ENCODE data around the gene RFX8. TPM values are rescaled to one million over a fixed set of nuclear protein-coding genes. Genes with fewer than 3 reads are reported as not detected.

RFX8 gene
- total RNA-seq, 1 experiment from 2014 or later, result not detected

- BruUV-seq (replicated peaks), result no TSS peak
- TF ChIP-seq CTCF (IDR thresholded peaks at IDR 0.05; ENCODE audit: unreplicated experiment), result no peak
- Mint-ChIP-seq H3K4me3 (ENCODE audit: low read depth, unreplicated experiment) (peak overlapping the region; percentile 58), H3K27me3 (ENCODE audit: unreplicated experiment) (no peaks in the 10 kb centered on the region), H3K4me1 (ENCODE audit: low read depth, unreplicated experiment) (no peaks in the 10 kb centered on the region), H3K9me3 (ENCODE audit: low read depth, unreplicated experiment) (no peaks in the 10 kb centered on the region), H3K27ac (ENCODE audit: unreplicated experiment) (no peak overlapping the region), H3K36me3 (ENCODE audit: insufficient read depth, unreplicated experiment) (no peaks in the 10 kb centered on the region)
- CTCF ChIA-PET, result interaction anchor here (0.6 kb wide), 1 partner anchor 42 kb away, joined by 5 read pairs; no protein-coding TSS in a partner anchor
- intact Hi-C loops (cut with micrococcal nuclease; ENCODE audit: unreplicated experiment), result no loop called here
- DNase-seq, result no peak
These were observed 1.4 kb downstream of the RFX8 start for GRCh38 chr2:101473591-101473910.

- Mint-ChIP-seq H3K27ac (ENCODE audit: unreplicated experiment) (no peak overlapping the region), H3K4me3 (ENCODE audit: low read depth, unreplicated experiment) (no peak overlapping the region), H3K4me1 (ENCODE audit: low read depth, unreplicated experiment) (no peaks in the 10 kb centered on the region), H3K9me3 (ENCODE audit: low read depth, unreplicated experiment) (no peaks in the 10 kb centered on the region), H3K27me3 (ENCODE audit: unreplicated experiment) (no peaks in the 10 kb centered on the region), H3K36me3 (ENCODE audit: insufficient read depth, unreplicated experiment) (no peaks in the 10 kb centered on the region)
- DNase-seq, result no peak
- BruUV-seq (replicated peaks), result no TSS peak
- intact Hi-C loops (cut with micrococcal nuclease; ENCODE audit: unreplicated experiment), result no loop called here
- TF ChIP-seq CTCF (IDR thresholded peaks at IDR 0.05; ENCODE audit: unreplicated experiment), result no peak
- CTCF ChIA-PET, result no interaction called here
These were observed 5.0 kb downstream of the RFX8 start for GRCh38 chr2:101469863-101470262.

GRCh38 chr2:101467306-101467705 is 7.6 kb downstream of the RFX8 start:
- H3K4me1 Mint-ChIP-seq (ENCODE audit: low read depth, unreplicated experiment), result no peaks in the 10 kb centered on the region
- no peak overlapping the region for H3K27ac Mint-ChIP-seq (ENCODE audit: unreplicated experiment)
- CTCF ChIA-PET, result no interaction called here
- intact Hi-C loops (cut with micrococcal nuclease; ENCODE audit: unreplicated experiment), result no loop called here
- H3K36me3 Mint-ChIP-seq (ENCODE audit: insufficient read depth, unreplicated experiment), result no peaks in the 10 kb centered on the region
- no peak overlapping the region for H3K4me3 Mint-ChIP-seq (ENCODE audit: low read depth, unreplicated experiment)
- no TSS peak for BruUV-seq (replicated peaks)
- H3K27me3 Mint-ChIP-seq (ENCODE audit: unreplicated experiment), result no peaks in the 10 kb centered on the region
- DNase-seq, result no peak
- no peaks in the 10 kb centered on the region for H3K9me3 Mint-ChIP-seq (ENCODE audit: low read depth, unreplicated experiment)
- no peak for TF ChIP-seq CTCF (IDR thresholded peaks at IDR 0.05; ENCODE audit: unreplicated experiment)

GRCh38 chr2:101466426-101466825 is 8.5 kb downstream of the RFX8 start:
- Mint-ChIP-seq H3K27me3 (ENCODE audit: unreplicated experiment) (no peaks in the 10 kb centered on the region), H3K36me3 (ENCODE audit: insufficient read depth, unreplicated experiment) (no peaks in the 10 kb centered on the region), H3K4me3 (ENCODE audit: low read depth, unreplicated experiment) (no peak overlapping the region), H3K4me1 (ENCODE audit: low read depth, unreplicated experiment) (no peaks in the 10 kb centered on the region), H3K9me3 (ENCODE audit: low read depth, unreplicated experiment) (no peaks in the 10 kb centered on the region), H3K27ac (ENCODE audit: unreplicated experiment) (no peak overlapping the region)
- no TSS peak for BruUV-seq (replicated peaks)
- CTCF ChIA-PET, result interaction anchor here (0.6 kb wide), 1 partner anchor 32 kb away, joined by 3 read pairs; no protein-coding TSS in a partner anchor
- intact Hi-C loops (cut with micrococcal nuclease; ENCODE audit: unreplicated experiment), result no loop called here
- no peak for DNase-seq
- no peak for TF ChIP-seq CTCF (IDR thresholded peaks at IDR 0.05; ENCODE audit: unreplicated experiment)

- intact Hi-C loops (cut with micrococcal nuclease; ENCODE audit: unreplicated experiment), result no loop called here
- Mint-ChIP-seq H3K4me3 (ENCODE audit: low read depth, unreplicated experiment) (no peak overlapping the region), H3K27me3 (ENCODE audit: unreplicated experiment) (no peaks in the 10 kb centered on the region), H3K4me1 (ENCODE audit: low read depth, unreplicated experiment) (no peaks in the 10 kb centered on the region), H3K27ac (ENCODE audit: unreplicated experiment) (no peak overlapping the region), H3K36me3 (ENCODE audit: insufficient read depth, unreplicated experiment) (no peaks in the 10 kb centered on the region), H3K9me3 (ENCODE audit: low read depth, unreplicated experiment) (no peaks in the 10 kb centered on the region)
- BruUV-seq (replicated peaks), result no TSS peak
- TF ChIP-seq CTCF (IDR thresholded peaks at IDR 0.05; ENCODE audit: unreplicated experiment), result no peak
- DNase-seq, result no peak
- CTCF ChIA-PET, result no interaction called here
These were observed 10.1 kb downstream of the RFX8 start for GRCh38 chr2:101464841-101465240.
